Caco-2 (cell line): ENCODE measurements around the gene PLXNC1. TPM values are rescaled to one million over a fixed set of nuclear protein-coding genes. Genes with fewer than 3 reads are reported as not detected.

ENCODE experiments used
- BruUV-seq: library from RNA; stranded (reverse); fragments of 400-500 nt; replicated peaks from 2 replicates; lab custom pipeline; 2021; lab: Mats Ljungman, UMichigan
- CTCF ChIA-PET: fragments of 300-600 bp; sonication (Branson Sonifier 250); formaldehyde crosslinking; loops from one replicate; lab custom pipeline; 2022; ENCODE audit warnings: antibody characterized with exemption; lab: Charles Lee
- POLR2A ChIA-PET: fragments of 300-600 bp; sonication (Branson Sonifier 250); formaldehyde crosslinking; loops from one replicate; lab custom pipeline; 2022; ENCODE audit warnings: antibody characterized with exemption; lab: Charles Lee
- DNase-seq, 2 experiments: peaks; one replicate each; pipeline versions ENCODE4 v3.0.0 to v3.0.0-alpha.2; 2020 to 2022
- H3K27me3 ChIP-seq: replicated peaks from 2 replicates; pipeline ENCODE4 v1.6.0; 2011; ENCODE audit warnings: low read length; ENCODE audit not compliant: control insufficient read depth, insufficient read depth
- H3K36me3 ChIP-seq: 2 replicates; pipeline ENCODE4 v1.5.1; 2011; ENCODE audit warnings: low read length; ENCODE audit not compliant: control insufficient read depth, insufficient read depth
- H3K4me1 ChIP-seq: fragments of 250-450 bp; sonication (Bioruptor Pico); 2 replicates; pipeline ENCODE4 v1.5.1; 2020; ENCODE audit warnings: mild to moderate bottlenecking
- H3K4me3 ChIP-seq: 2 replicates; pipeline ENCODE4 v1.5.1; 2011; ENCODE audit warnings: low read depth, mild to moderate bottlenecking, control low read depth, low read length
- H3K9me3 ChIP-seq: fragments of 250-450 bp; sonication (Bioruptor Pico); 2 replicates; pipeline ENCODE4 v1.5.1; 2020; ENCODE audit warnings: mild to moderate bottlenecking, moderate library complexity
- H3K27ac Mint-ChIP-seq: one replicate; pipeline ENCODE4 v1.8.0; 2022; ENCODE audit warnings: mixed read lengths; ENCODE audit not compliant: unreplicated experiment
- H3K27me3 Mint-ChIP-seq: one replicate; pipeline ENCODE4 v1.8.0; 2022; ENCODE audit warnings: mixed read lengths; ENCODE audit not compliant: insufficient read depth, unreplicated experiment
- H3K36me3 Mint-ChIP-seq: one replicate; pipeline ENCODE4 v1.8.0; 2022; ENCODE audit warnings: mild to moderate bottlenecking, mixed read lengths; ENCODE audit not compliant: insufficient read depth, unreplicated experiment
- H3K4me1 Mint-ChIP-seq: one replicate; pipeline ENCODE4 v1.8.0; 2022; ENCODE audit warnings: low read depth, mixed read lengths; ENCODE audit not compliant: unreplicated experiment
- H3K4me3 Mint-ChIP-seq: one replicate; pipeline ENCODE4 v1.8.0; 2022; ENCODE audit warnings: mild to moderate bottlenecking, moderate library complexity, mixed read lengths; ENCODE audit not compliant: unreplicated experiment
- H3K9me3 Mint-ChIP-seq: one replicate; pipeline ENCODE4 v1.8.0; 2022; ENCODE audit warnings: mixed read lengths; ENCODE audit not compliant: unreplicated experiment
- CTCF ChIP-seq, 2 experiments: fragments of 200-600 bp in 1 of 2; IDR thresholded peaks; 1 replicate in 1 of 2; 2 replicates in 1 of 2; pipeline versions ENCODE4 v1.5.1 to v1.8.0; 2011 to 2022; ENCODE audit warnings: antibody characterized with exemption in 1 of 2, control low read depth in 1 of 2, inconsistent platforms in 1 of 2, low read depth in 1 of 2, low read length in 1 of 2, mild to moderate bottlenecking in 1 of 2, moderate library complexity in 1 of 2; ENCODE audit not compliant: insufficient read depth in 1 of 2, severe bottlenecking in 1 of 2, unreplicated experiment in 1 of 2
- intact Hi-C: fragments of 100-400 bp; cut with micrococcal nuclease; formaldehyde crosslinking; loops from one replicate; pipeline ENCODE4 v1.10.0; 2022; ENCODE audit not compliant: unreplicated experiment
- total RNA-seq: library from RNA; stranded (reverse); gene quantifications from 2 replicates; pipeline ENCODE4 v1.2.3, GENCODE V29; 2022

The PLXNC1 gene
- total RNA-seq, 1 experiment from 2014 or later: 41.3 TPM

GRCh38 chr12:94239332-94239993, 91.1 kb downstream of the PLXNC1 start:
- H3K36me3 Mint-ChIP-seq: peaks cover 29% of the 10 kb centered on the region
- Histone ChIP-seq H3K36me3 (no peaks in the 10 kb centered on the region), H3K4me1 (no peaks in the 10 kb centered on the region), H3K9me3 (no peaks in the 10 kb centered on the region), H3K4me3 (no peak overlapping the region), H3K27me3 (no peaks in the 10 kb centered on the region)
- no peak for TF ChIP-seq CTCF (IDR thresholded peaks at IDR 0.05; ENCODE audit: insufficient read depth in 1 of 2, low read depth in 1 of 2, low read length in 1 of 2, severe bottlenecking in 1 of 2, unreplicated experiment in 1 of 2)
- no peaks in the 10 kb centered on the region for H3K4me1 Mint-ChIP-seq
- ChIA-PET CTCF (interaction anchor here (0.5 to 1.3 kb wide), 2 partner anchors 38 to 56 kb away, joined by 3 to 9 read pairs; no protein-coding TSS in a partner anchor), POLR2A (no interaction called here)
- BruUV-seq: no TSS peak
- intact Hi-C loops: no loop called here
- DNase-seq: no peak
- H3K4me3 Mint-ChIP-seq: no peak overlapping the region
- no peak overlapping the region for H3K27ac Mint-ChIP-seq
- H3K27me3 Mint-ChIP-seq: no peaks in the 10 kb centered on the region
- no peaks in the 10 kb centered on the region for H3K9me3 Mint-ChIP-seq

GRCh38 chr12:94240171-94240570, 91.8 kb downstream of the PLXNC1 start:
- H3K27me3 Mint-ChIP-seq: no peaks in the 10 kb centered on the region
- no peaks in the 10 kb centered on the region for H3K36me3 ChIP-seq
- H3K4me3 Mint-ChIP-seq: no peak overlapping the region
- no TSS peak for BruUV-seq
- no peaks in the 10 kb centered on the region for H3K9me3 ChIP-seq
- intact Hi-C loops: no loop called here
- ChIA-PET POLR2A (no interaction called here), CTCF (no interaction called here)
- H3K27me3 ChIP-seq: no peaks in the 10 kb centered on the region
- no peaks in the 10 kb centered on the region for H3K4me1 ChIP-seq
- DNase-seq: no peak
- H3K4me3 ChIP-seq: no peak overlapping the region
- H3K36me3 Mint-ChIP-seq: peaks cover 36% of the 10 kb centered on the region
- H3K9me3 Mint-ChIP-seq: no peaks in the 10 kb centered on the region
- H3K27ac Mint-ChIP-seq: no peak overlapping the region
- no peaks in the 10 kb centered on the region for H3K4me1 Mint-ChIP-seq
- no peak for TF ChIP-seq CTCF (IDR thresholded peaks at IDR 0.05; ENCODE audit: insufficient read depth in 1 of 2, low read depth in 1 of 2, low read length in 1 of 2, severe bottlenecking in 1 of 2, unreplicated experiment in 1 of 2)

GRCh38 chr12:94242901-94243300, 94.5 kb downstream of the PLXNC1 start:
- no peak overlapping the region for H3K27ac Mint-ChIP-seq
- no peaks in the 10 kb centered on the region for H3K27me3 Mint-ChIP-seq
- TF ChIP-seq CTCF (IDR thresholded peaks at IDR 0.05; ENCODE audit: insufficient read depth in 1 of 2, low read depth in 1 of 2, low read length in 1 of 2, severe bottlenecking in 1 of 2, unreplicated experiment in 1 of 2): no peak
- no TSS peak for BruUV-seq
- DNase-seq: no peak
- Histone ChIP-seq H3K27me3 (no peaks in the 10 kb centered on the region), H3K4me3 (no peak overlapping the region), H3K9me3 (no peaks in the 10 kb centered on the region), H3K4me1 (no peaks in the 10 kb centered on the region), H3K36me3 (no peaks in the 10 kb centered on the region)
- H3K4me3 Mint-ChIP-seq: no peak overlapping the region
- intact Hi-C loops: no loop called here
- H3K9me3 Mint-ChIP-seq: no peaks in the 10 kb centered on the region
- POLR2A ChIA-PET: no interaction called here
- peaks cover 8% of the 10 kb centered on the region for H3K4me1 Mint-ChIP-seq
- CTCF ChIA-PET: interaction anchor here (0.5 kb wide), 1 partner anchor 54 kb away, joined by 3 read pairs; no protein-coding TSS in a partner anchor
- peaks cover 48% of the 10 kb centered on the region for H3K36me3 Mint-ChIP-seq
